CD4-positive, alpha-beta T cell treated with Interleukin-12 subunit alpha and Interleukin-12 subunit beta, for 1 hour (primary cell): ENCODE data around the gene VPREB3.

Source experiments
- DNase-seq: peaks from one replicate; pipeline ENCODE4 v3.0.0-alpha.2; 2020

VPREB3 gene

GRCh38 chr22:23754220-23754919, at the start of gene VPREB3:
TSS of gene VPREB3 (minus strand) at chr22:23754425. CDS start at chr22:23754363, 62 bp downstream.
- no peak for DNase-seq

- no peak for DNase-seq
Observed at GRCh38 chr22:23803001-23803819, 49.0 kb upstream of the VPREB3 start.

GRCh38 chr22:23801886-23802377, 47.7 kb upstream of the VPREB3 start:
- no peak for DNase-seq

- no peak for DNase-seq
Observed at GRCh38 chr22:23801238-23801821, 47.1 kb upstream of the VPREB3 start.

GRCh38 chr22:23800297-23801237, 46.3 kb upstream of the VPREB3 start:
- DNase-seq: no peak

- DNase-seq: no peak
Observed at GRCh38 chr22:23796461-23796860, 42.2 kb upstream of the VPREB3 start.

- DNase-seq: no peak
Observed at GRCh38 chr22:23793326-23793725, 39.1 kb upstream of the VPREB3 start.

GRCh38 chr22:23791738-23792645, 37.8 kb upstream of the VPREB3 start:
- no peak for DNase-seq

- no peak for DNase-seq
Observed at GRCh38 chr22:23790819-23791737, 36.9 kb upstream of the VPREB3 start.

GRCh38 chr22:23789638-23790037, 35.4 kb upstream of the VPREB3 start:
- DNase-seq: no peak

- no peak for DNase-seq
Observed at GRCh38 chr22:23789121-23789520, 34.9 kb upstream of the VPREB3 start.

- DNase-seq: no peak
Observed at GRCh38 chr22:23787910-23788309, 33.7 kb upstream of the VPREB3 start.

- DNase-seq: no peak
Observed at GRCh38 chr22:23787600-23787896, 33.3 kb upstream of the VPREB3 start.

- DNase-seq: peak; percentile 93
Observed at GRCh38 chr22:23786752-23787599, 32.8 kb upstream of the VPREB3 start, which contains the start of gene SMARCB1. TSS of gene SMARCB1 (plus strand) at chr22:23786966. CDS start at chr22:23787170, 204 bp downstream.

- no peak for DNase-seq
Observed at GRCh38 chr22:23786261-23786710, 32.1 kb upstream of the VPREB3 start.

GRCh38 chr22:23784215-23784732, 30.0 kb upstream of the VPREB3 start:
- DNase-seq: no peak

- DNase-seq: no peak
Observed at GRCh38 chr22:23783265-23784150, 29.3 kb upstream of the VPREB3 start.

GRCh38 chr22:23782703-23783102, 28.5 kb upstream of the VPREB3 start:
- DNase-seq: no peak
